GM21619 (cell line): ENCODE data around the gene MGAT5.
A peak's percentile ranks its signal among the peaks of the same experiment; 100 is the strongest.

Experiments used
- ATAC-seq: cut with Tn5 transposase; IDR thresholded peaks from one replicate; pipeline ENCODE4 v1.9.1; 2021; ENCODE audit not compliant: unreplicated experiment

The MGAT5 gene

DNA sequence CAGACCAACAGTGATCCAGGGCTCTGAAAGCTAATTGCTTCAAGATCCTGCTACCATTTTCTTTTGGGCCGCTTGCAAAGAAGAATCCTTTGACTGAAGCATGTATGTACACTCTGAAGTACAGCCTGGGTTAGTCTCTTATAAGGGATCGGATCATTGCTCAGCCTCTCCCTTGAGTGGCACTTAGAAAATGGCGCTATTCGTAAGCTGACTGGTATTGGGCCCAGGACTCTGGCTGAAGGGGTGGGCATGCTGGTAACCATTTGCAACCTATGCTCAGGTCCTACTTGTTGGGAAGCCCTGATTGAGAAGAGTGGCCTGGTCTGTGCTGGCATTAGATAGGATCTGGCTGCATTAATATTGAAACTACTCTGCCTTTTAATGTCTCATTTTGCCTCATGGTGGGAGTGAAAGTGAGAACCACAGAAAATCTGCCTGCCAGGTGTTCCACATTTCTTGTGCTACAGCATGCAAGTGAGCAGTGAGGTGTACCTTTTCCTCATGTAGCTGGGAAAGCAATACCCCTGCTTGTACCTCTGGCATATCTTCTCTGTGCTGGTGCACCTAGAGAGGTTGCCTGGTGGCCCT, 661 bp upstream of the MGAT5 start:
- peak; percentile 64 for ATAC-seq

- no peak for ATAC-seq
Observed at GRCh38 chr2:134254824-134255223, 952 bp downstream of the MGAT5 start.

- ATAC-seq = no peak
Observed at GRCh38 chr2:134256956-134257355, 3.1 kb downstream of the MGAT5 start.

DNA sequence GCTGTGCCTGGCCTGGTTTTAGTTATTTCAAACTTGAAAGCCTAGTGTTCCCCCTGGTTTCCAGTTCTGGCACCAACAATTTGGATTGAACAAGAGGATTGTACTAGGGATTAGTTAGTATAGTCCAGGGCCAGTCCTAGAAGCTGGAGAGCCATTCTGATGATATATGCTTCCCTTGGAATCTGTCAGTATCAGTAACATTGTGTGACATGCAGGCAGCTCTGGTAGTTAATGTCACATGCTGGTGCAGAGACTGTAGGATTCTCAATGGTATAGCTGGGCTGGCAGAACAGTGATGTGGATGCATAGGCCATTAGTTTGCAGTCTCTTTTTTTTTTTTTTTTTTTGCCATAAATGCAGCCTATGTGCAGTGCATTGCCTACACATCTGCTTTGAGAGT, 3.6 kb downstream of the MGAT5 start:
- ATAC-seq = no peak

DNA sequence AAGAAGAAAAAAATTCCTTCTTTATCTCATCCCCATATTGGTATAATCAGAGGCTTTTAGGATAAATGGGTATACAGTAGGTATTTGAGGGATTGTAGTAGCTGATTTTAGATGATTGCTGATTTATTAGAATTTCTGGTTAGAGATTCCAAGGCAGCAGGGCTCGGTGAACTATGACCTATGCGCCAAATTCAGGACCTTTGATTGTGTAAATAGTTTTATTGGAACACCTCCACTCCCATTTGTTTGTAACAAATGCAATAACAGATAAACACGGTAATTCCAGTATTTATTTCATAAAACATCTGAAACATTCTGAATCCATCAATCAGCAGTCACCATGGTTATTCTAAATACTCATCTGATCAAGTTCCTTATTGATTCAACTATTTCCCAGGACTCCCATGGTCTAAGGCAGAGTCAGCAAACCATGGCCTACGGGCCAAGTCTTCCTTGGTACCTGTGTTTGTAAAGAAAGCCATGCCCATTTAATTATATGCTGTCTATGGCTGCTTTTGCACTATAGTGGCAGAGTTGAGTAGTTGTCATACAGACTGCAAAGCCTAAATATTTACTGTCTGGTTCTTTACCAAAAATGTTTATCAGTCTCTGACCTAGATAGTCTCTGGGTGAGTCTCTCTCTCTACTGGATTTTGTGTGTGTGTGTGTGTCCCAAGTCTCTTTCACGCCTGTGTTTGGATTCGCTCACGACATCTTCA, 4.3 kb downstream of the MGAT5 start:
- ATAC-seq = no peak

- peak; percentile 44 for ATAC-seq
Observed at GRCh38 chr2:134258684-134259388, 5.0 kb downstream of the MGAT5 start.

DNA sequence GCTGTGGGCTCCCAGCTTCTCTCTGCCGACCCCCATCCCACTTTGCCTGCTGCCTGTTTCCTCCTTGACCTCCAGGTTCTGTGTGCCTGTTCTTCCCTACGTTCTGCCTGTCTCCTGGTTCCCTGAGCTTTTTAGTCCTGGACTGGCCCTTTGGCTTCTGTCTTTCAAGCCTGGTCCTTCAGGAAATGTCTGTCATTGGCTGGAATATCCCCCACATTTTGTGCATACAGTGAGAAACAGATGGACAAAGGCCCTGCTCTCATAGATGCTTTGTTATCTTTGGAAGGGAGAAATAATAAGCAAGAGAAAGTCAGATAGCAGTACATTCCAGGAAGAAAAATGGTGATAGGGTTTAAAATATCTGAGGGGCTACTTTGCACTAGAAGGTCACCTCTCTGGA, 5.7 kb downstream of the MGAT5 start:
- ATAC-seq = no peak

- no peak for ATAC-seq
Observed at GRCh38 chr2:134259994-134260393, 6.1 kb downstream of the MGAT5 start.

DNA sequence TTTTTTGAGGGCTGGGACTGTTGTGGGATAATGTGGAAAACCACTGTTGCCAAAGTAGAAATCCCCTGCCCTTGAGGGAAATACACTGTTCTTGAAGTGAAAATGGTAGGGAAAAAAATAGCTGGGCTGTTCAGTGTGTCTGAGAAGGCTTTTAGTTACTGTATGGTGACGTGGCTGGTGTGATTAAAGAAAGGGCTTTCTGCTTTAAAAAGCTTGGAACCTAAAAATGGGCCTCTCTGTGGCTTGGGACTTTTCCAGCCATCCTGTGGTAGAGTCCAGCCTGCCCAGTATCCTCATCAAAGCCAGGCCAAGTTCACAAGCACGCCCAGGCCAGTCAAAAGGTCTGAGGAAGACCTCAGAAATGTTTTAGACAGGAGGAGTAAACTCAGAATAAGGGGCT, 6.8 kb downstream of the MGAT5 start:
- no peak for ATAC-seq

DNA sequence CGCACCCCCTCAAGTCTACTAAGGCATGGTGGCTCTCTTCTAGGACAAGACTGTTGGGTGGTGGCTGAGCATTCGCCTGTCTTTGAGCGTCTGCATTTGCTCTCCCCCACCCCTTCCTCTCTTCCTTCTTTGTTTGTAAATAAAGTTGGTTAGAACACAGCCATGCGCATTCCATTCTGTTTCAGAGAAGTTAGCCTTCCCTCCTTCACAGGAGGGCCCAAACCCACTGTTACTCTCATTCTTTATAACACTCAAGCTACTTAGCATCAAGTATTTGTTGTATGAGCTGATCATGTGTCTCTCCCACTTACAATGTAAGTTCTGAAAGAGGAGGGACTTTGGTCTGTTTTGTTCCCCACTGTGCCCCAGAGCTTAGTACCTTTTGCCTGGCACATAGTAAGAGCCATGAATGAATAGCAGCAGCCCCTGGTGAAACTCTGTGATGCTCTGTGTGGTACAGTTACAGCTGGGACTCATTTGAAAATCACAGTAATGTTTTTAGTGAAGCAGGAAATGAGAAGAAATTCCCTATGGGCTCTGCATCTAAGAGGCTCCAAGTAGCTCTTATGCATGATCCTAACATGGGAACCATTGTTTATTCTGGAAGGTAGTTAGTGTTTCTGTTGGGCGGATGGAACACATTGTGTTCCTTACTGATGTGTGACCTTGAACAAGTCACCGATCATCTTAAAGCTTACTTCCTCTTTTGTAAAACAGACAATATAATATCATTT, 7.7 kb downstream of the MGAT5 start:
- peak; percentile 50 for ATAC-seq

DNA sequence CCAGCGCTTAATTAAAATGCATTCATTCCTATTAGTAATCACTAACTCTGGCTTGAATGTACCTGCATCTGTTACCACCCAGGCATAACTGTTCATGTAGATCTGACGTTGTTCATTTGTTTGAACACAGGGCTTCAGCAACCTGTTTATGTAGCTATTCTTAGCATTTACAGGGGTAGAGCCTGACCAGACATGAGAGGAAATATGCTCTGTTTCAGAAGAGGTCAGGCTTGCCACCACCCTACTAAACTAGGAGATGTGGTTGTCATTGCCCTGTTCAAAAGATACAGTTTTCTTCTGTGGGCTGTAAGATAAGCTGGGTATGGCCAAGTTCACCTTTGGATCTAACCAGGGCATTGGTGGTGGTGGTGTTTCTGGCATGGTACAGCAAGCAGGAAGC, 8.8 kb downstream of the MGAT5 start:
- peak; percentile 56 for ATAC-seq

DNA sequence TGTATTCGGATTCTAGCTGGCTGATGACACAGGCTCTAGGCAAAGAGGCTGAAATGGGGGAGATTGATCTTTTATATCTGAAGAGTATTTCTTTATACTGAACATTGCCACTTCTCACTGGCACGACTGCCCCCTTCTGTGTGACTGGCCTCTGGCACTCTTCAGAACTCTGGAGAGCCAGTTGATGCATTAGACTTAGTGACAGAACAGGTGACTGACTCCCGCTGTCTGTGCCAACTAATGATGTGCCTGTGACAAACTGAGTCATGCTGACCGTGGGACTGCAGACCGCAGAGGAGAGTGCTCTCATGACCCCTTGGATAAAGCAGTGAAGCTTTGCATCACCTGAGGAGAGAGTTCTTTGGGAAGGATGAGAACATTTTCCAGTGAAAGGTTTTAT, 14.4 kb downstream of the MGAT5 start:
- ATAC-seq = no peak

DNA sequence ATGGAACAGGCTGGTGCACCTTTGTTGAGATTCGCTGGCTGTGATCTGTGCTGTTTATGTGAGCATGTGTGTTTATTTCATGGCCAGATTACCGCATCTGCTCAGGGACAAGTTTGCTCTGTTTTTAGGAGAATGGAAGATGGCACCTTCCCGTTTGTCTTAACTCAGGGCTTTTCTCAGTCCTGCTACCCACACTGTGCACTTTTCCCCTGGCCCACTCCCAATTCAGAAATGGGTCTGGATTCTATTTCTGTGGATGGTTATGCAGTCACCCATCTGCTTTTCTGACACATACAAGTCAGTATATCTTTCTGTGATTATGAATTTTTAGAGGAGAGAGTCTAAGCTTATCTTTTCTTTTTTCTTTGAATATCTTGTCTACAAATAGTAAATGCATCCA, 15.4 kb downstream of the MGAT5 start:
- ATAC-seq = no peak

DNA sequence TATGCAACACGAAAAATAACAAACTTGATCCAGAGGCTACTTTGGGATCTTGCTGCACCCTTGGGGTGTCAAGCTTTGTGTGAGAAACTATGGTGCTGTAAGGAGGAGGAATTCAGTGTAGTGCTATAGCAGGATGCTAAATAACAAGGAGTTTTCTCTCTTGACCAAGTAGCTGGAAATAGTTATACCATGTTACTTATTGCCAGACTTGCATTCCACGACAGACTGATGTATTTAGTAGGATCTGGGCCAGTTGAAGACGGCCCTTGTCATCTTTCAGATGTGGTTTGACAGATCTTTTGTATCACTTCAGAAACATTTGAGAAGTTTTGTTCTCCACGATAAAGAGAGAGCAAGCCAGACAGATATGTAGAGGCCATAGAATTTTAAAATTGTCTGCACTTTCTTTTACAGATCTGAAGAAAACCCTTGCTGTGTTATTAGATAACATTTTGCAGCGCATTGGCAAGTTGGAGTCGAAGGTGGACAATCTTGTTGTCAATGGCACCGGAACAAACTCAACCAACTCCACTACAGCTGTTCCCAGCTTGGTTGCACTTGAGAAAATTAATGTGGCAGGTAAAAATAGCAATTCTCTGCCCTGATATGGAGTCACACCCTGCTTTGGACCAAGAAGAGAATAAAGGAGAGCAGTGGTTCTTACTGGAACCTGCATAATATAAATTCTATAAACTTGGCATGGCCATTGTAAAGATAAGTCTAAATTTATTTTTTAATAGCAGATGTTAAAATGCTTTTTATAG, 16.3 kb downstream of the MGAT5 start:
- no peak for ATAC-seq

- no peak for ATAC-seq
Observed at GRCh38 chr2:134271758-134272157, 17.9 kb downstream of the MGAT5 start.

DNA sequence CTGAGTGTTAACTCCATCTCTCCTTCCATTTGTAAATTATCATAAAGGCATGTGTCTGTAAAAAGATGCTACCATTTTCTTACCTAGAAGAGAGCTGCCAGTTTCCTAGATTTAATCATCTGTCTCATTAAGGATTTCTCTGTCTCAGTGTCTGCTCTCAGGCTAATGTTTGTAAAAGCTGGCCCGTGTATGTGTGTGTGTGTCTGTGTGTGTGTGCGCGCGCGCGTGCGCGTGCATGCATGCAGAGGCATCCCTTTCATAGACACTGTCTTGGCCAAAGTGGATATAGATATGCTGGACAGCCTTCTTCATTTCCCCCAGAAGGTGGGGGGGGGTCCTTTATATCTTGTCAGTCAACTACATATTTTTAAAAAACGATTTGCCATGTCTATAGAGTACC, 18.9 kb downstream of the MGAT5 start:
- ATAC-seq = no peak

DNA sequence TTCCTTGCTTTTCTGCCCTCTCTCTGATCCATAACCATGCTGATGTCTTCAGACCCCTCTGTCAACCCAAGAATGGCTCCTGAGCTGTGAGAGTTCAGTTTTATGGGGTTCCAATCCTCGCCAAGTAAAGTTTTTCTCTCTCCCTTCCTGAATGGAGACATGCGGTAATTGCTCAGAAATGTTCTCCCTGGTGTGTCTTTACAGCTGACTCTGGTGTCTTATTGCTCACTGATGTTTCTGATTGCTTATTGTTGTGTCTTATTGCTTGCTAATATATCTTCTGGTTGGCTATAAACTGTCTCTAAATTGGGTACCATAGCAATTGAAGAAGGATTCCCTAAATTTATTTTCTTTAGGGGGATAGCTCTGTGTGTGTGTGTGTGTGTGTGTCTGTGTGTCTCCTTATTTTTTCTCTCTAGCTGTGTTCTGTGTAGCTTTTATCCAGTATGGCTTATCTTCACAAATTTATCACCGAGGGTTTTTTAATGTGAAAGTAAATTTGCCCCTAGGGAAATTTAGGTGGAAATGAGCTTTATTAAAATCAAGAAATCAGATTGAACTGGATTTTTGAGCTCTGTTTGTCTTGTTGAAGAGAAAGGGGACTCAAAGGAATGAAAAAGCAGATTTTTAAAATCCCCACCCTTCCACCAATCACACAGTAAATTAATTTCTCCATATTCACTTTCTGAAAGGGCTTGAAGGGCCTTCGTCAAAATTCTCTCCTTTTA, 19.5 kb downstream of the MGAT5 start:
- no peak for ATAC-seq

- no peak for ATAC-seq
Observed at GRCh38 chr2:134274121-134274520, 20.2 kb downstream of the MGAT5 start.

- ATAC-seq = peak; percentile 87
Observed at GRCh38 chr2:134275058-134275862, 21.4 kb downstream of the MGAT5 start.
